ENCODE results near the gene EYA4.

Gene EYA4

DNA sequence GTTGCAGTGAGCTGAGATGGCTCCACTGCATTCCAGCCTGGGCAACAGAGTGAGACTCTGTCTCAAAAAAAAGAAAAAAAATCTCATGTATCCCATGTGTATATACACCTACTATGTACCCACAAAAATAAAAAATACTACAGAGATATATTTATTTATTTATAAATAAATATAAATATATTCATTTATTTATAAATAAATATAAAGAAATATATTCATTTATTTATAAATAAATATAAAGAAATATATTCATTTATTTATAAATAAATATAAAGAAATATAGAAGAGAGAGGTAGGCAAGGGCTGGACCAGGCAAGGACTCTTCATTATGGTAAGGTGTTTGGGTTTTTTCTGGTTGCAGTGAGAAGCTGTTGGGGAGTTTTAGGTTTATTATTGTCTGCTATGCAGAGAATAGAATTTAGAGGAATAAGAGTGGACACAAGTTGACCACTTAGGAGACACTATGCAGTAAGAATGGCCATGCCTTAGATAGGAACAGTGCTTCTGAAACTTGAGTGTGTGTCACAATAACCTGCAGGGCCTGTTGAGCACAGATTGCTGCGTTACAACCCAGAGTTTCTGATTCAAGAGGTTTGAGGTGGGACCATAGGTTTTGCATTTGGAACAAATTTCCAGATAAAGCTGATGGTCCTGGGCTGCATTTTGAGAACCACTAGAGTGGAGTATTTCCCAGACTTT lies 254.2 kb downstream of the EYA4 start:
- DNase-seq, result no peak
- Histone ChIP-seq H3K36me3 (no peaks in the 10 kb centered on the region), H3K27me3 (no peaks in the 10 kb centered on the region), H3K4me1 (peaks cover 0 to 6% (median 0%) of the 10 kb centered on the region in 4 donors), H3K9me3 (no peaks in the 10 kb centered on the region), H3K4me3 (no peak overlapping the region), H3K27ac (no peak overlapping the region)
- TF ChIP-seq, protein P1, sequence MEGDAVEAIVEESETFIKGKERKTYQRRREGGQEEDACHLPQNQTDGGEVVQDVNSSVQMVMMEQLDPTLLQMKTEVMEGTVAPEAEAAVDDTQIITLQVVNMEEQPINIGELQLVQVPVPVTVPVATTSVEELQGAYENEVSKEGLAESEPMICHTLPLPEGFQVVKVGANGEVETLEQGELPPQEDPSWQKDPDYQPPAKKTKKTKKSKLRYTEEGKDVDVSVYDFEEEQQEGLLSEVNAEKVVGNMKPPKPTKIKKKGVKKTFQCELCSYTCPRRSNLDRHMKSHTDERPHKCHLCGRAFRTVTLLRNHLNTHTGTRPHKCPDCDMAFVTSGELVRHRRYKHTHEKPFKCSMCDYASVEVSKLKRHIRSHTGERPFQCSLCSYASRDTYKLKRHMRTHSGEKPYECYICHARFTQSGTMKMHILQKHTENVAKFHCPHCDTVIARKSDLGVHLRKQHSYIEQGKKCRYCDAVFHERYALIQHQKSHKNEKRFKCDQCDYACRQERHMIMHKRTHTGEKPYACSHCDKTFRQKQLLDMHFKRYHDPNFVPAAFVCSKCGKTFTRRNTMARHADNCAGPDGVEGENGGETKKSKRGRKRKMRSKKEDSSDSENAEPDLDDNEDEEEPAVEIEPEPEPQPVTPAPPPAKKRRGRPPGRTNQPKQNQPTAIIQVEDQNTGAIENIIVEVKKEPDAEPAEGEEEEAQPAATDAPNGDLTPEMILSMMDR (IDR thresholded peaks at IDR 0.05), result no peak
- intact Hi-C loops (cut with DNase I; ENCODE audit: low total_unique reads), result no loop called here

DNA sequence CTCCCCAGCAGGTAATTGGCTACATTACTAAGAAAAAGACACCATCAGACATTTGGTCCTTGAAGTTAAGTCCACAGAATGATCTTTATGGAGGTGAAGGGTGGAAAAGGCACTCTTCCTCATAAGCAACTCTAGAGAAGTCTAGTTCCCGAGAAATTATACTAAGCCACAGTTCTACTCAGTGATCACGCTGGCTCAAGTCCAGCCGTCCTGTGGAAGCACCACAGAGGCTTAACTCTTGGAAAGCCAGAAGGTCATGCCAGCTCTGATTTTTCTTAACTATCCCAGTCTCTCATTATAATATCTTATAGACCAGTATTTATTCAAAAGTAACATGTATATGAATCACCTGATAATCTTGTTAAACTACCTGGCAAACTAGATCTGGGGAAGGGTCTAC lies 258.5 kb downstream of the EYA4 start:
- H3K4me3 ChIP-seq, result no peak overlapping the region
- H3K27ac ChIP-seq, result no peak overlapping the region
- no peak for DNase-seq
- peaks cover 0 to 49% (median 31%) of the 10 kb centered on the region in 4 donors for H3K4me1 ChIP-seq
- H3K36me3 ChIP-seq, result no peaks in the 10 kb centered on the region
- no peaks in the 10 kb centered on the region for H3K9me3 ChIP-seq
- intact Hi-C loops (cut with DNase I; ENCODE audit: low total_unique reads), result no loop called here
- H3K27me3 ChIP-seq, result no peaks in the 10 kb centered on the region
- TF ChIP-seq, protein P1 (IDR thresholded peaks at IDR 0.05), result no peak

DNA sequence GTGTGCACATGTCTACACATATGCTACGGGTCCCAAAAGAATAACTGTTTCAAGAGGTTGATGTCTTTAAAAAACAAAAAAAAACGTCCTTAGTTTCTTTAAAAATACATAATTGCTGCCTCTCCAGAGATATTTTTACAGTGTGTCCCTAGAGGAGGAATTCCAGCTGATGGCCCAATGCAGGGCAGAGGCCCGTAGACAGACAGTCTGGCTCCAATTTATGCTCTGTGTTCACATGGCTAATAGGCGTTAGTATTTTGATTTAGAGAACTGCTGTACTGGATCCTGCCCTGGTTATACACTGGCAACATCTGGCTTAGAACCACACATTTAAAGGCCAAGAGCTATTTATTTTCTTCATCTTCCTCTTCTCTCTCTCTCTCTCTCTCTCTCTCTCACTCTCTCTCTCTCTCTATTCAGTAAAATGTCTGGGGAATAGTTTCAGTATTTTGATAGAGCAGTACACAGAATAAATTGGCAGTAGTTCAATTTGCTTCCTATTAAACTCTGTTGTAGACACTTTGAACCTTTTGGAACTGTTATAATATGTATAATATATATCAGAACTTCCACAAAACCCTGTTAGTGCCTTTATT lies 260.6 kb downstream of the EYA4 start:
- no peaks in the 10 kb centered on the region for H3K9me3 ChIP-seq
- no peak for DNase-seq
- no peak overlapping the region for H3K4me3 ChIP-seq
- TF ChIP-seq, protein P1 (IDR thresholded peaks at IDR 0.05), result no peak
- peak overlapping the region; percentile 51 to 53 for H3K27ac ChIP-seq
- no peaks in the 10 kb centered on the region for H3K36me3 ChIP-seq
- H3K4me1 ChIP-seq, result peaks cover 0 to 57% (median 37%) of the 10 kb centered on the region in 4 donors
- no peaks in the 10 kb centered on the region for H3K27me3 ChIP-seq
- intact Hi-C loops (cut with DNase I; ENCODE audit: low total_unique reads), result no loop called here

DNA sequence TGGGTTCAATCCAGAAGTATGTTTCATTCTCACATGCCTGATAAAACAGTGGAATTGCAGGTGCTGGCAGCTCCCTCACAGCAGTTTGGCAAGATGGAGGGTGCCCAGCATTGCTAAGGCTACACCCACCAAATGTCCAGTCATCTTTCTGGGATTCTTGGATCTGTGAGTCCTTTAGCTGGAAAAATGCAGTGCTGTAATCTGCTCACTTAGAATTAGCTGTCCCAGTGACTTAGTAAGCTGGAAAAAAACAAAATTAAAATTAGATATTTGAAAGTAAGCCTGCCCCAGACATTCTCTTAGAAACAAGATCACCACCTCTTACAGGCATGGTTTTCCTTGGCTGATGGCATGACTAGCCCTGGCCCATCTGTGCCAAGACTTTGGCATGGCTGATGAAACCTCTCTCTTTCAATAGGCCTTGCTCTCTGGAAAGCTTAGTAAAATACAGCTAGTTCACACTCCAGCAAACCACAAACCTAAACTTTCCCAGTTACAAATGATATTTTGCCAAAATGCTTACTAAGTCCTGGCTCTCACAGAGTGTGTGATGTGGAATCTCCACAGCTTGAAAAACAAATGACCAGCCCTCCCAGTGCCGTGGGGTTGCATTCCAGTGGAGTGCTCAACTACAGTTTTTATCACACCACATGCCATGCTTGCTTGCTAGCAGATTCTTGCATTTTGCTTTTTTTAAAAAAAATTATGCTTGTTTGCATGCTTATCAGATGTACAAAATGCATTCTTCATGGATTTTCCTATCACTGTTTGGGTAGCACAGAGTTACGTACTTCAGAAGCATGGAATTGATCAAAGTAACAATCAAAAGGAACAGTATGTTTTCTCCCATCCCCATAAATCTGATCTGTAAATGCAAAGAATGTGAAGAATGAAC lies 261.5 kb downstream of the EYA4 start:
- DNase-seq, result peak; percentile 59 to 89
- Histone ChIP-seq H3K36me3 (no peaks in the 10 kb centered on the region), H3K27me3 (no peaks in the 10 kb centered on the region), H3K4me3 (no peak overlapping the region), H3K9me3 (no peaks in the 10 kb centered on the region), H3K4me1 (peaks cover 0 to 57% (median 37%) of the 10 kb centered on the region in 4 donors), H3K27ac (peak overlapping the region; percentile 51 to 53)
- TF ChIP-seq, protein P1 (IDR thresholded peaks at IDR 0.05), result no peak
- intact Hi-C loops (cut with DNase I; ENCODE audit: low total_unique reads), result no loop called here

DNA sequence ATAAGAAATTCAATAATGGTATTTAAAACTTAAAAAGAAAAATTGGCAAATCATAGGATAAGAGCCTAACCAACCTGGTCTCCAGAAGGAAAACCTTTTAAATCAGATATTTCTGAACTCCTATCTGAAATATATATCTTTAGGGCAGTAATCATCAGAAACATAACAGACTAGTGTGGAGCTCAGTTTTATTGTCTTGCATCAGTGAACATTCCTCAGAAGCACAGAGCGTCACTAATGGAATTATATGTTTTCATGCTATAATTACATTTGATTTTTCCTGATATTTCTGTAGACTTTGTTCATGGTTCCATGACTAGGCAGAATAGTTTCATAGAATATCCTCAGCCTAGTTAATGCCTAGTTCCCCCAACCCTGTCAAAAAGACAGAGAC lies 262.2 kb downstream of the EYA4 start:
- Histone ChIP-seq H3K4me1 (peaks cover 0 to 57% (median 37%) of the 10 kb centered on the region in 4 donors), H3K27me3 (no peaks in the 10 kb centered on the region), H3K27ac (peak overlapping the region in 1 of 2 donors; percentile 53), H3K9me3 (no peaks in the 10 kb centered on the region), H3K4me3 (no peak overlapping the region), H3K36me3 (no peaks in the 10 kb centered on the region)
- intact Hi-C loops (cut with DNase I; ENCODE audit: low total_unique reads), result no loop called here
- no peak for DNase-seq
- TF ChIP-seq, protein P1 (IDR thresholded peaks at IDR 0.05), result no peak

All from tibial artery (tissue), 4 donors.